ENCODE measurements around the gene MICU1.
"Not testable (repeated sequence)": the region's sequence is repeated elsewhere in the genome, so short reads cannot be mapped to it uniquely, and the experiment has no call there.

Gene MICU1

DNA sequence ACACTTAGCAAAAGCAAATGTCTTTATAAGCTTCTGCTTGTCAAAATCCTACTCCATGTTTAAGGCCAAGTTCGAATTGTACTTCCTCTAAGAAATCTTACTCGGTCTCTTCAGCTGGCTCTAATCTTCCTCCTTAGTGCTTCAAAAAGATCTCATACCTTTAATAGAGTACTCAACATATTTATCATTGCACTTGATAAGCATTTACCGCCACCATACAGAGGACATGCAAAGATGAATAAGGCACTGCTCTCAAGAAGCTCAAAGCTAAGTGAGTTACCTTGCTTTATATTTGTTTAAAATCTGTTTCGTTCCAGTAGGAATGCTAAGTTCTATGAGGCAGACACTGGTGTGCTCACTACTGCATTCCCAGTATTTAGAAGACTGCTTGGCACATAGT is 209.2 kb downstream of the MICU1 start:
- H3K4me3 ChIP-seq = no peak overlapping the region

DNA sequence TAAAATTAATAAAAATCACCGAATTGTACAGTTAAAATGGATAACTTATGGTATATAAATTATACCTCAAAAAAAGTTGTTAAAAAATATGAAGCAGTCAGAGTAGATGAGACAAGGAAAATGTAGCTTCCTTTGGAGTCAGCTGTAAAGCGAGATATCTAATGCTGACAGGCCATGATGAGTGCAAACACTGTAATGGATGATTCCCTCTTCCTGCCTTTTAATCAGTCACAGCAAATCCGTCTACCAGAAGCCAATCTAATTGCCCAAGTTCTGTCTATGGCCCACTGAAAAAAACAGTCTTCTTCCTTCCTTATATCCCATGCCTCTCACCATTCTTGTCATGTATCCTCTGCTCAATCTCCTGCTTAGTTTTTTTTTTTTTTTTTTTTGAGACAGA is 211.2 kb downstream of the MICU1 start:
- Histone ChIP-seq H3K4me3 (no peak overlapping the region), H3K27ac (no peak overlapping the region)

More for the DNA sequence above, 209.2 kb downstream of the MICU1 start:
- H3K27ac ChIP-seq = no peak overlapping the region

DNA sequence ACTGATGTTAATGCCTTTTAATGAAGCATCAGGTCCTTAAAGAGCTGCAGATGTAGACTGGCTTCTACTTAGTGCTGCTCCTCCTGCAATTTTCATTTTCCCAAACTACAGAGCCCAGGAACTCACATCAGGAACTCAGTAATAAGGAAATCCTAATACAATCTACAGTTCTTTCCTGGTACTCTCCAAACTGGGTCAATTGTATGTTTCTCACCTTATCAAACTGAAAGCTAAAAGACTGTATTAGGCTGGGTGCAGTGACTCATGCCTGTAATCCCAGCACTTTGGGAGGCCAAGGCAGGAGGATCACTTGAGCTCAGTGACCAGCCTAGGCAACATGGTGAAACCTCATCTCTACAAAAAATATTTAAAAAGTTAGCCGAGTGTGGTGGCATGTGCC is 216.7 kb downstream of the MICU1 start:
- Histone ChIP-seq H3K4me3 (no peak overlapping the region), H3K27ac (no peak overlapping the region)

DNA sequence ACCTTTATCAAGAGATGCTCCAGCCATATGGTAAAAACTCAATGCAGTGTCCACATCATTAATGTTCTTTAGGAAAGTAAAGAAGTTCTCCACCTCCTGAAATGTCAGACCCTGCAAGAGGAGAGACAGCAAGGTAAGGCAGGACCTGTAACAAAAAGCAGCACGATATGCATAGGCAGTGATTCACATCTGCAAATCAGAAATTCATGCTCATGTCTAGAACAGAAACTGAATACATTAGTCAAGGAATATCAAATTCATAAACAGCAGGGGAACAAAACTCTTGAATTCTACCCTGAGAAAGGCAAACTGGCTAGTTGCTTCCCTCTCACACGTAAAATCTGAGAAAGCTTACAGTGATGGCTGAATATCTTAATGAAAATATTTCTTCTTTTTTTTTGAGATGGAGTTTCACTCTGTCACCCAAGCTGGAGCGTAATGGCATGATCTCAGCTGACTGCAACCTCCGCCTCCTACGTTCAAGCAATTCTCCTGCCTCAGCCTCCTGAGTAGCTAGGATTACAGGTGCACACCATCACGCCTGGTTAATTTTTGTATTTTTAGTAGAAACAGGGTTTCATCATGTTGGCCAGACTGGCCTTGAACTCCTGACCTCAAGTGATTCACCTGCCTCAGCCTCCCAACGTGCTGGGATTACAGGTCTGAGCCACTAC is 217.8 kb downstream of the MICU1 start:
- H3K4me3 ChIP-seq = no peak overlapping the region

DNA sequence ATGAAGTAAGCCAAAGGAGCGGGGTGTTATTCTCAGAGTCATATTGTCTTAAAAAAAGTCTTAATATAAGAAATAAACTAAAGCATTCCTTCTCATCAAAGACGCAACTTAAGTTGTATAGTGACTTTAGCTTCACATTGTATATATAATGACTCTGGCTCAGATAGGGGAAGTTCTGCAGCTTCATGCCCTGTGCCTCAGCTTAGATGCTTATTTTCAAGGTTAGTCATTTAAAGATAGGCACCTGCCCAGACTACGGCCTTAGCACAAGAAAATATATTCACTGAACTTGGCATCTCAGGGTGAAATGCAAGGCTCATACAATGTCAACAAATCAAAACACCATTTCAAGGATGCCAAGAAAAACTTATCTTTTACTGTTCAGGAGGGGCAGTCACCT is 218.4 kb downstream of the MICU1 start:
- Histone ChIP-seq H3K27ac (no peak overlapping the region), H3K4me3 (no peak overlapping the region)

More for the DNA sequence above, 217.8 kb downstream of the MICU1 start:
- H3K27ac ChIP-seq = no peak overlapping the region

DNA sequence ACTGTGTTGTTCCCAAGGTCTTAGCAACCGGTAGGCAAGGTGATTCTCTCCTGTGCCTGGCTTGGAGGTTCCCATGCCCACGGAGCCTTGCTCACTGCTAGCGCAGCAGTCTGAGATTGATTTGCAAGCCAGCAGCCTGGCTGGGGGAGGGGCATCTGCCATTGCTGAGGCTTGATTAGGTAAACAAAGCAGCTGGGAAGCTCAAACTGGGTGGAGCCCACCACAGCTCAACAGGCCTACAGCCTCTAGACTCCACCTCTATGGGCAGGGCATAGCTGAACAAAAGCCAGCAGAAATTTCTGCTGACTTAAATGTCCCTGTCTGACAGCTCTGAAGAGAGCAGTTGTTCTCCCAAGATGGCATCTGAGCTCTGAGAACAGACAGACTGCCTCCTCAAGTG is 230.3 kb downstream of the MICU1 start:
- not testable (repeated sequence) for H3K4me3 ChIP-seq, H3K27ac ChIP-seq

DNA sequence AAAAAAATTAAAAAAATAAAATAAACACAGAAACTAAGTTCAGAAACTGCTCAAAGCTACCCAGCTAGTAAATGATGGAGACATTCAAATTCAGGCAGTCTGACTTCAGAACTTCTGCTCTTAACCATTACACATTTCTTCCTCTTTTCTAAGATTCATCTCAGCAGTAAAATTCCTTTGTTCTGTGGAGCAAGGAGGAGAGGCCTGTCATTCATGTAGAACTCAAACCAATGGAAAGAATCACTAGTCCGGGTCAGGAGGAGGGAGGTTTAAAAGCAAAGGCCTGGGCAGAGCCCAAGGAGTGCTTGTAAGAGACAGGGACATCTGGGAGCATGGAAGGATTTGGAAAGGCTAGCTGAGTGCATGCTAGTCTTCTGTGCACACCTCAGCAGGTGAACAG is 233.3 kb downstream of the MICU1 start:
- no peak overlapping the region for H3K4me3 ChIP-seq
- H3K27ac ChIP-seq = no peak overlapping the region

DNA sequence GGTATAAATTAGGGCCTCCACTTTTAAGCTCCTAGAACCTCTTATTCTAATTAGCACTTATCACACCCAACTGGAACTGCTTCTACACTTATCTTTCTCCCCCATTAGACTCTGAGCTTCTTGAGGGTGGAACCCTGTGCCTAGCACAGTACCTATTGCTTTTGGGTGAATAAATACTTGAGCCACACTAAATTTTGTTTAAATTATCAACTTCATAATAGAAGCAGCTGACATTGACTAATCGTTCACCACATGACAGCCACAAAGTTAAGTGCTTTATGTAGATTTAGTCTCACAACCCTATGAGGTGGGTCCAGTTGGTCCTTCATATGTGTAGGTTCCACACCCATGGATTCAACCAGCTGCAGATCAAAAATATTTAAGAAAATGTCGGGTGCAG is 235.1 kb downstream of the MICU1 start:
- Histone ChIP-seq H3K4me3 (no peak overlapping the region), H3K27ac (no peak overlapping the region)

DNA sequence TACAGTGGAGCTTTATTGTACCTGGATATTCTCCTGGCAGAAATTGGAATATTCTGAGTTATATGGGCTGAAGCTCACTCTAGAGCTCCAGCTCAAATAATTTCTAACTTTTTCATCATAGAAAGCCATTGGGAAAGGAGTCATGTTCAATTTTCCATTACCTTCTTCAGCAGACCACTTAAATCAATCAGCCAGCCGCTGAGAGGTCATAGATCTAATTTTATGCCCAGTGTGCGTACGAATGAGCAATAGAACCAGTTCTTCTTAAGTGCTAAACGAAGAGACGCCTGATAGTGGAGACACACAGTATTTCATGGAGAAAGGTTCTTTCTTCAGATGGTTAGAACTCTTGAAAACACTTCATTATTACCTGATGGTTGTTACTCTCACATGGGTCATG is 236.2 kb downstream of the MICU1 start:
- Histone ChIP-seq H3K27ac (no peak overlapping the region), H3K4me3 (no peak overlapping the region)

DNA sequence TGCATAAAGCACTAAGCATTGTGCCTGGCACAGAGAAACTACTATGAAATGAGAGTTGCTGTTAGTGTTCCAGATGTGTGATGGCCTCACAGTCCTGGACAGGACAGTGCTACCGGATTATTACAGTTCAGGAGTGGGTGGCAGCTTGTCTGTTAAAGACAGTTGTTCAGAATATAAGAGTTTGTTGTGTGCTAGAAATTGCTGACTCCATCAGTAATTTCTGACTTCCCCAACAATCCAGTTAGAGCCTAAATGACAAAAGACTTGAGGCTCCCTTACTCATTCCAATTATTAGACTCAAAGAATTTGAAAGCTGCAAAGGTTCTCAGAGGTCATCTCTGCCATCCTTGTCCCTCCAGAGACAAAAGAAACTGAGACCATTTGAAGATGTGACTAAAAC is 236.9 kb downstream of the MICU1 start:
- Histone ChIP-seq H3K27ac (no peak overlapping the region), H3K4me3 (no peak overlapping the region)

DNA sequence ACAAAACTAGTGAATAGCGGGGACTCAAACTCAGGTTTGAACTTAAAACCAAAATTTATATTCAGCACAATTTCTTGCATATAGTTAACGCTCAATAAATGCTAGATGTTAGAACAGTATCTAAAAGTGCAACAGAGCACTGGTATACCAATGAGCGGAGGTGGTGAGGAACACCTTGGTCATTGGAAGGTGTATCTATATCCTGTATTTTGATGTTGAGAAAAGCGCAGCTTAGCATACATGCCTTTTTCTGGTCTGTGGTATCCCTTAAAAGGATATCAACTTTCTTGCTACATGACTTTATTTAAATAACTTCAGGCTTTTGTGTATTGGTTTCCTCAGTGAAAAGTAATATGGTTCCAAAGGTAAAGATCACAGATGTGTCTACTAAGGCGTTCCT is 237.8 kb downstream of the MICU1 start:
- no peak overlapping the region for H3K27ac ChIP-seq
- no peak overlapping the region for H3K4me3 ChIP-seq

DNA sequence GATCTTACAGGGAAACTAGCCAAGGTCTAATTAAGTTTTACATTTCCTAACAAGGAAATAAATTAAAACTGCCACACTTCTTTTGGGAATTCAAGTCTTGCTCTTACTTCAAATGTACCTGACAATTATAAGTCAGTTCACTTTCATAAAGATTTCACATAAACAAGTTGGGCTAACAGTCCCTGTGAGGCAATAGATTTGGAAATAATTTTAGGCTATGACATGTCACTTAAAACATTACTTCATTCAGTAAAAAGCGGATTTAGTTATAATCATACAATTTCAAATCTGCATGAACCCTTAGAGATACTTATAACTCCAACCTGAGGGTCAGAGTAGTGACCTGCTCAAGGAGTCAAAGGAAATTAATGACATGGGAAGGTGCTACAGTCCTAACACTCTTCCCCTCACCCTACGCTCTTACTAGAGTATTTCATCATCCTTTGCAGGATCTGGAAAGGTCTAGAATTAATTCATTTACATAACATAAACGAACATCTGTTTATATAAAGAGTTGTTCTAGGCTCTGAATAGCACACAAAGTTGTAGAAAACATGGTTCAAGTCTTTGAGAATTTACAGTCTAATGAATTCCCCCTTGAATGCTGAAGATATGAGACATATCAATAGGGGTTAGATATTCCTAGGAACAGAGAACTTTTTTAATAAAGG is 238.8 kb downstream of the MICU1 start:
- Histone ChIP-seq H3K27ac (no peak overlapping the region), H3K4me3 (no peak overlapping the region)

DNA sequence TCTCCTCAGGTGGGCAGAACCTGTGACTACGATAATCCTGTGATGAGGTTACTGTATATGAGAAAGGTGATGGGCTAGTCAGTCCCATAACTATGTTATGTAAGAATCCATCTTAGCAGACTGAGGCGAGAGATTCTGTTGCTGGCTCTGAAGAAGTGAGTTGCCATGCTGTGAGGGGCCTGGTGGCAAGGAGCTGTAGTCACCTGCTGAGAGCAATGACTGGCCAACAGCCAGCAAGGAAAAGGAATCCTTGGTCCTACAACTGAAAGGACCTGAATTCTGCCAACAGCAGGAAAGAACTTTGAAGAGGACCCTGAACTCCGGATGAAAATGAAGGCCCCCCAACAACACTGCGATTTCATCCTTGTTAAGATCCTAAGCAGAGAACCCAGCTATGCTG is 240.2 kb downstream of the MICU1 start:
- H3K27ac ChIP-seq = no peak overlapping the region
- no peak overlapping the region for H3K4me3 ChIP-seq

DNA sequence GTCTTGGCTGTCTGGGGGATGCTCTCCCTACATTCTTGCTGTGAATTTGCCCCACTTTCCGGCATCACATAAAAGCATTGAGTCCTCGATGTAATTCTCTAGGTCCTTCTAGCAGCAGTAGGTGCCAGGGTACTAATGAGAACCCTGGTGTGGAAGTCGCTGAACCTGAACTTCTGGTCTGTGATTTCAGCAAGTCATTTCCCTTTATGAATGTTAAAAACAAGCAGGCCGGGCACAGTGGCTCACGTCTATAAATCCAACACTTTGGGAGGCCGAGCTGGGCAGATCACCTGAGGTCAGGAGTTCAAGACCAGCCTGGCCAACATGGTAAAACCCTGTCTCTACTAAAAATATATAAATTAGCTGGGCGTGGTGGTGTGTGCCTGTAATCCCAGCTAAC is 240.9 kb downstream of the MICU1 start:
- peak overlapping the region in 7 of 21 experiments; percentile 6 to 41 (median 29) for H3K27ac ChIP-seq
- H3K4me3 ChIP-seq = not testable (repeated sequence)

DNA sequence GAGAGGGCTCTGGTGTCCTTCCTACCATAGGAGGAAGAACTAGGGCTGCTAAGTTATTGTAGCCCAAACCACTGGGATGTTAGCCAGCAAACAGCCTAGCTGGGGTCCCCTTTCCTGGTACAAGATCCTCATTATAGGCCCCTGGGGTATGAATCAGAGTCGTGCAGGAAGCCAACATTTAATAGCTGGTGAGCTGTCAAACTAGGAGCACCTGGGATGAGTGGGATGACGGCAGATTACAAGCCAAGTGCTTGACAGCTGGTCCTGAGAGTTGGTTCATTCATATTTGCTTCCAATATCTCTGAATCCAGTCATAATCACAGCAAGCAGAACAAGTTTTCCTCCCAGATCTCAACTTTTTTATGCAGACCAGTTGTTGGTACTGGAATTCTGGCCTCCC is 246.1 kb downstream of the MICU1 start:
- Histone ChIP-seq H3K27ac (no peak overlapping the region), H3K4me3 (no peak overlapping the region)

DNA sequence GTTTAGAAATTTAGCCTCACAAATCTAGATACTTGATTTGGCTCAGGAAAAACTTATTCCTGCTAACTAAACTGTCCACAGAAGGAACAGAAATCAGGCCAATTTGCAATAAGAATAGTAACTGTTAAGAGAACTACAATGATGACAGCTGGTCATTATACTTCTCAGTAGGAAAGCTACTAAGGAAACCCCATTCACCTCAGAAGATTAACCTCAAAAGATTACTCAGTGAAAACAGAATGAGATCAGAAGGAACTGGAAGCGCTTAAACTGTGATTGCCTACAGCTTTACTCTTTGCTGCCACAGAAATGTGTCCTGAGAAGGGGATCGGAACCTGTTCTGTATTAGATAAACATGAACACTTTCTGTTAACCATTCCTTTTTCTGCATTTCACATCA is 246.8 kb downstream of the MICU1 start:
- Histone ChIP-seq H3K27ac (no peak overlapping the region), H3K4me3 (no peak overlapping the region)

DNA sequence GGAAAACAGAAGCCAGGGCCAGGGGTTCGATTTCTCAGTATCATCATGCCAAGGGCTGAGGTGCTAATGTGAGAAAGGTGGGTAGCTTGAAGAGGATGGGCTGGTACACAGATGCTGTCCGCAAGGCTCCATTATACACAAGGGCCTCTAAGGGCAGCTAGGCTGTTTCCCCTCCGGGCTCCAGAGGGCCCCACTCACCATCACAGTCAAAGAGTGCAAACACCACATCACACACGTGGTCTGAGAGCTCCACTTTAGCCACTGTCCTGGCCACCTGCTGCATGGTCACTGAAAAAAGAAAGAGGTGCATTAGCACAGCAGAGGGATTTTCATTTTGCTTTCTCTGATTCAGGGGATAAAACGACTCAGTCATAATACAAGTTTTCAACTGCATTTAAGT is 250.3 kb downstream of the MICU1 start:
- Histone ChIP-seq H3K4me3 (no peak overlapping the region), H3K27ac (no peak overlapping the region)

DNA sequence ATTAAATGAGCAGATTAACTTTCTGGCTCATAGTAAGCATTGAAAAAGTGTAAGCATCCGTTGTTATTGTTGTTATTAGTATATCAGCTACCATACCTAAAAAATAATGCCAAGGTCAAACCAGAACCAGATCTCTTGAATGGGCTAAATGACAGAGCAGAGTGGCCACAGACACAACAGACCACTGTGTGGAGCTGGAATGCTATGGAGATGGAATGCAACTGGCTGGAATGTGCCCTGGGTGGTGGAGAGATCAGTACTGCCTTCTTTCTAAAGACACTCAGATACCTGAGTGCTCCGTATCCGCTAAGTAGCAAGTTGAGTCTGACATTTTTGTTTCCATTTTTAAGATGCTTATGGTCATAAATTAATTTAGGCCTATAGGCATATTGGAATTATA is 250.7 kb downstream of the MICU1 start:
- Histone ChIP-seq H3K4me3 (no peak overlapping the region), H3K27ac (no peak overlapping the region)

DNA sequence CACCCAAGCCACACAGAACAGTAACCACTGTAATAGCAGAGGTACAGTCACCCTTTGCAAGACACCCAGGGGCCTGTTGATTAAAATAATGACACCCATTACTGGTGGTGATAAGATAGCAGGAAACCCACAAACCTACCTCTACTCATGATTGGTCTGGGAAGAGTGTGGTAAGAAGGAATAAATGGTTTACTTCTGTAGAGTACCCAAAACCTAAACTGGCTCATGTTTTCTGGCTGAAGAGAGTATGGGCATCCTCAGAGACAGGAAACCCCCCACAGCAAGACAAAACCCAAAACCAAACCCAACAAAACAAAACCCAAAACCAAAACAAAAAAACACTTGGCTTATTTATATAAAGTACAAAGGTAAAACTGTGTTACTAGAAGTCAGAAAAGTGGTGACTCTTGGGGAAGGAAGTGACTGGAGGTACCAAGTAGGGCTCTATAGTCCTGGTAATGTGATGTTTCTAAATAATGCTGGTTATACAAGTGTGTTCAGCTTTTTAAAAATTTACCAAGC is 255.6 kb downstream of the MICU1 start:
- no peak overlapping the region for H3K27ac ChIP-seq
- no peak overlapping the region for H3K4me3 ChIP-seq

DNA sequence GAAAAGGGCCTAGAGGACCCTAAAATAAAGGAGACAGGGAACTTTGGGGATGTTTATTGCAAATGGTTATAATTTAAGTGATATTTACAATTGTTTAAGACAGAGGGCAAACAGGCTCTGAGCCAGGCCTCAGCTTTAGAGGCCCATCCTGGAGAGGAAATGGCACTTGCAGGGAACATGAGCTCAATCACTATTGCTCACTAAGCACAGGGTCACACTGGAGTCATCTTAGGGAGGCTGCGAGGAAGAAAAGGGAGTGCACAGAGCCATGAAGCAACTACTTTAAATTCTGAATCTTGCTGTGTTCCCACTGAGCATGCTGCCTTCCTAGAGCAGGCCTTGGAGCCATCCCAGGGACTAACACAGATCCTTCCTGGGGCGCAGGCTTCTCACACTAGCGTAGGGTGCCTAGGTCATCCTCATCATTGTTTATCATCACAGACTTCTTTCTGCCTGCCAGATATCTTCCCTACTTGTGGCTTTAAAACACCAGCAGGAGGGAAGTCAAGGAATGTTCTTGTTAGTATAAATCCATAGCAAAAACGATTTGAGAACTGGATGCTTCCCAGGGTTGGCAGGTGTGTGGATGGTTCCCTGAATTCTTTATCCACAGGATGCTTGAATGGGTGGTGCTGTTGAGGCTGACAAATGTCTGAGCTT is 258.4 kb downstream of the MICU1 start:
- Histone ChIP-seq H3K27ac (no peak overlapping the region), H3K4me3 (no peak overlapping the region)

All from skin epidermis (tissue), 12 donors.